ENCODE data around the gene LDAH. TPM values are rescaled to one million over a fixed set of nuclear protein-coding genes. Genes with fewer than 3 reads are reported as not detected.

The LDAH gene
- total and polyA plus RNA-seq, 2 experiments from 2014 or later = 12.1 to 37.5 TPM

DNA sequence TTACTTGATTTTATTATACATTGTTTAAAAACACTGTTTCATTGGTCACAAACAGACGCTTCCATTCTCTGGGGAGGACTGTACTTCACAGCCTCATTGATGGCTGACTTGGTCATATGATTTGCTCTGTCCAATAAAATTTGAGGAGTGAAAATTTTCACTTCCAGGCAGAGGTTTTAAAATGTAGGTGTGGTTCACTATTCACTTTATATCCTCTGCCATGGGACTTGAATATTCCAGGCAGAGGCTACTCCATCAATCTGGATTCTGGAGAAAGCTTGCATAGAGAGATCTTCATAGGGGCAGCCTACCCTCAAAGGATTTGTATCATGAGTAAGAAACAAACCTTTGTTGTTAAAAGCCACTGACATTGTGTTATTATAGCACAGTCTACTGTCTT is 56.7 kb downstream of the LDAH start:
- H3K27me3 Mint-ChIP-seq (ENCODE audit: insufficient read depth, low read depth, poor library complexity) = no peaks in the 10 kb centered on the region
- H3F3A ChIP-seq (replicated peaks; ENCODE audit: low read depth) = no peaks in the 10 kb centered on the region
- no peak overlapping the region for H2AFZ ChIP-seq
- H3K4me1 Mint-ChIP-seq = peaks cover 6% of the 10 kb centered on the region; the same call in 2 of the 3 replicates
- H3K9me3 Mint-ChIP-seq = no peaks in the 10 kb centered on the region
- H3K4me2 ChIP-seq = no peak overlapping the region
- H3K4me1 ChIP-seq (ENCODE audit: insufficient read depth) = no peaks in the 10 kb centered on the region
- H3K9me2 ChIP-seq (ENCODE audit: insufficient read depth) = no peaks in the 10 kb centered on the region
- no peaks in the 10 kb centered on the region for H3K27me3 ChIP-seq (ENCODE audit: insufficient read depth)
- peaks cover 11% of the 10 kb centered on the region for H3K36me3 Mint-ChIP-seq (ENCODE audit: low read depth)
- no peaks in the 10 kb centered on the region for H3K36me3 ChIP-seq (ENCODE audit: insufficient read depth)
- H3K79me2 ChIP-seq (replicated peaks; ENCODE audit: insufficient read depth) = no peaks in the 10 kb centered on the region
- no peak overlapping the region for H3K4me3 Mint-ChIP-seq
- H3K27ac Mint-ChIP-seq = no peak overlapping the region
- H4K20me1 ChIP-seq (replicated peaks; ENCODE audit: insufficient read depth) = peaks cover 5% of the 10 kb centered on the region
- ATAC-seq = no peak
- H3K4me3 ChIP-seq = no peak overlapping the region
- no peak for TF ChIP-seq POLR2AphosphoS5 (IDR thresholded peaks at IDR 0.05; ENCODE audit: low read depth)
- TF ChIP-seq ZNF462 (CRISPR knock-in tag; IDR thresholded peaks at IDR 0.05) = no peak
- no peak for TF ChIP-seq CREB1 (CRISPR knock-in tag; IDR thresholded peaks at IDR 0.05; ENCODE audit: low read depth)
- TF ChIP-seq ZNF114 (CRISPR knock-in tag; IDR thresholded peaks at IDR 0.05) = no peak
- no peak for DNase-seq (ENCODE audit: low spot score)
- H3K27ac ChIP-seq (ENCODE audit: low read depth) = no peak overlapping the region

- H3K4me3 Mint-ChIP-seq = no peak overlapping the region
- H3K27ac Mint-ChIP-seq = no peak overlapping the region
- peaks cover 6% of the 10 kb centered on the region; the same call in 2 of the 3 replicates for H3K4me1 Mint-ChIP-seq
- H2AFZ ChIP-seq = no peak overlapping the region
- H3F3A ChIP-seq (replicated peaks; ENCODE audit: low read depth) = no peaks in the 10 kb centered on the region
- no peaks in the 10 kb centered on the region for H3K9me2 ChIP-seq (ENCODE audit: insufficient read depth)
- no peak for ATAC-seq
- TF ChIP-seq ETS1 (IDR thresholded peaks at IDR 0.05) (no peak), NANOG (IDR thresholded peaks at IDR 0.05; ENCODE audit: borderline replicate concordance) (no peak), STAT1 (IDR thresholded peaks at IDR 0.05; ENCODE audit: unreplicated experiment) (no peak), JUNB (IDR thresholded peaks at IDR 0.05; ENCODE audit: unreplicated experiment) (no peak), ZNF331 (CRISPR knock-in tag; IDR thresholded peaks at IDR 0.05; ENCODE audit: low read depth) (no peak), EZH2phosphoT487 (IDR thresholded peaks at IDR 0.05; ENCODE audit: unreplicated experiment) (no peak)
- no peaks in the 10 kb centered on the region for H3K79me2 ChIP-seq (replicated peaks; ENCODE audit: insufficient read depth)
- H3K27ac ChIP-seq (ENCODE audit: low read depth) = no peak overlapping the region
- DNase-seq (ENCODE audit: low spot score) = no peak
- peaks cover 10% of the 10 kb centered on the region for H4K20me1 ChIP-seq (replicated peaks; ENCODE audit: insufficient read depth)
- H3K36me3 Mint-ChIP-seq (ENCODE audit: low read depth) = peaks cover 17% of the 10 kb centered on the region
- no peaks in the 10 kb centered on the region for H3K36me3 ChIP-seq (ENCODE audit: insufficient read depth)
- H3K27me3 ChIP-seq (ENCODE audit: insufficient read depth) = no peaks in the 10 kb centered on the region
- H3K4me1 ChIP-seq (ENCODE audit: insufficient read depth) = no peaks in the 10 kb centered on the region
- H3K4me2 ChIP-seq = no peak overlapping the region
- H3K9me3 Mint-ChIP-seq = no peaks in the 10 kb centered on the region; the same call in 2 of the 3 replicates
- no peaks in the 10 kb centered on the region for H3K27me3 Mint-ChIP-seq (ENCODE audit: insufficient read depth, low read depth, poor library complexity)
- no peak overlapping the region for H3K4me3 ChIP-seq
These were observed 59.8 kb downstream of the LDAH start for GRCh38 chr2:20762945-20763683.

Data from GM23338 (cell line).